ENCODE results near the gene GALNTL6. TPM values are rescaled to one million over a fixed set of nuclear protein-coding genes. Genes with fewer than 3 reads are reported as not detected.

The GALNTL6 gene
- total RNA-seq, 1 donor from 2014 or later = 0.61 TPM

DNA sequence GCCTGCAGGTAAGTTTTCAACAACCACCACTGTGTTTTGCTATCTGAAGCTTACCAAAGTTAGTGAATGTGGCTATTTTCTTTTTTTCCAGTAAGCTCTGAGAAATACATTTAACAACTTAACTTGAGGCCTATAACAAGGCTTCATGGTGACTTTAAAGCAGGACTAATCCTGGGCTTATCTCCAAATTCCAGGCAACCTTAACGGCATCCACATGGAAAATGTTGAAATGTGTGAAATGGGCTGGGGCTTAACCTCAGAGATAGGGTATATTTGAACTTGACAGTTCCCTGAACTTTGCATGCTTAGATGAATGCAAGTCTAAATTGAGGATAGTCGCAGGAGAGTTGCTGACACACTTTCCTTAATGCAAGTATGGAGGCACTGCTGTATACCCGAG lies 539.2 kb downstream of the GALNTL6 start:
- Histone ChIP-seq H3K79me2 (ENCODE audit: insufficient read depth, low read length) (no peaks in the 10 kb centered on the region), H3K4me2 (ENCODE audit: low read length) (no peak overlapping the region), H3K36me3 (ENCODE audit: insufficient read depth, low read length) (no peaks in the 10 kb centered on the region), H3K27ac (ENCODE audit: low read depth, low read length) (no peak overlapping the region), H3K9ac (ENCODE audit: low read length) (no peak overlapping the region), H2AFZ (ENCODE audit: low read depth, low read length) (no peak overlapping the region), H3K4me3 (ENCODE audit: insufficient read depth, low read depth, low read length) (no peak overlapping the region), H3K4me1 (ENCODE audit: insufficient read depth, low read length) (no peaks in the 10 kb centered on the region), H3K9me3 (ENCODE audit: insufficient read depth, low read depth, low read length) (no peaks in the 10 kb centered on the region), H4K20me1 (ENCODE audit: insufficient read depth, low read length) (no peaks in the 10 kb centered on the region), H3K27me3 (ENCODE audit: insufficient read depth, low read length) (no peaks in the 10 kb centered on the region)
- H3K4me1 Mint-ChIP-seq (ENCODE audit: low read depth, unreplicated experiment) = no peaks in the 10 kb centered on the region
- DNase-seq (ENCODE audit: low read depth) (no peak), FAIRE-seq (no peak)
- H3K4me3 Mint-ChIP-seq (ENCODE audit: unreplicated experiment) = no peak overlapping the region
- H3K9me3 Mint-ChIP-seq (ENCODE audit: unreplicated experiment) = no peaks in the 10 kb centered on the region
- no peaks in the 10 kb centered on the region for H3K27me3 Mint-ChIP-seq (ENCODE audit: low read depth, unreplicated experiment)
- no peak overlapping the region for H3K27ac Mint-ChIP-seq (ENCODE audit: unreplicated experiment)
- H3K36me3 Mint-ChIP-seq (ENCODE audit: low read depth, unreplicated experiment) = no peaks in the 10 kb centered on the region
- TF ChIP-seq CTCF (IDR thresholded peaks at IDR 0.05; ENCODE audit: insufficient read depth, low read depth, low read length) = no peak
- TF ChIP-seq EZH2 (IDR thresholded peaks at IDR 0.05; ENCODE audit: insufficient read depth, low read length) = no peak

DNA sequence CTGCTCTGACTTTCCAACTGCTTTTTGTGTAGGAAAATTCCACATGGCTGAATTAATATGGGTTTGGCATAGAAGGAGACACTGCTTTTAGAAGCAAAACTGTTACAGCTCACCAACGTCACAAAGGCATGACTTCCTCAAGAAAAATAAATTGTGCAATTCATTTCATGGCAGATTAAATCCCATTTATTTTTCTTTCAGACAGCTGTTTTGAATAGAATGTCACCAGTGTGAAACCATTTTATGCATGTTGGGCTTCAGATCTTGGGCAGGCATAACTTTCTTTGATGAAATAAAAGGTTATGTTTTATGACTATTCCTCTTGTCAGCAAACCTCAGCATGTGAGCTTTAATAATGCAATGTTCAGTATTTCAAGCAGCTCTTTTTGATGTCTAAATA lies 542.8 kb downstream of the GALNTL6 start:
- Histone ChIP-seq H3K9ac (ENCODE audit: low read length) (no peak overlapping the region), H3K36me3 (ENCODE audit: insufficient read depth, low read length) (no peaks in the 10 kb centered on the region), H3K27ac (ENCODE audit: low read depth, low read length) (no peak overlapping the region), H3K79me2 (ENCODE audit: insufficient read depth, low read length) (no peaks in the 10 kb centered on the region), H4K20me1 (ENCODE audit: insufficient read depth, low read length) (no peaks in the 10 kb centered on the region), H3K4me2 (ENCODE audit: low read length) (no peak overlapping the region), H3K9me3 (ENCODE audit: insufficient read depth, low read depth, low read length) (no peaks in the 10 kb centered on the region), H2AFZ (ENCODE audit: low read depth, low read length) (no peak overlapping the region), H3K4me1 (ENCODE audit: insufficient read depth, low read length) (no peaks in the 10 kb centered on the region), H3K4me3 (ENCODE audit: insufficient read depth, low read depth, low read length) (no peak overlapping the region), H3K27me3 (ENCODE audit: insufficient read depth, low read length) (no peaks in the 10 kb centered on the region)
- Mint-ChIP-seq H3K27ac (ENCODE audit: unreplicated experiment) (no peak overlapping the region), H3K9me3 (ENCODE audit: unreplicated experiment) (no peaks in the 10 kb centered on the region), H3K4me3 (ENCODE audit: unreplicated experiment) (no peak overlapping the region), H3K4me1 (ENCODE audit: low read depth, unreplicated experiment) (no peaks in the 10 kb centered on the region), H3K27me3 (ENCODE audit: low read depth, unreplicated experiment) (no peaks in the 10 kb centered on the region), H3K36me3 (ENCODE audit: low read depth, unreplicated experiment) (no peaks in the 10 kb centered on the region)
- FAIRE-seq (no peak), DNase-seq (ENCODE audit: low read depth) (no peak)
- TF ChIP-seq CTCF (IDR thresholded peaks at IDR 0.05; ENCODE audit: insufficient read depth, low read depth, low read length) (no peak), EZH2 (IDR thresholded peaks at IDR 0.05; ENCODE audit: insufficient read depth, low read length) (no peak)

GRCh38 chr4:172357006-172357540 lies 543.9 kb downstream of the GALNTL6 start:
- Histone ChIP-seq H4K20me1 (ENCODE audit: insufficient read depth, low read length) (no peaks in the 10 kb centered on the region), H2AFZ (ENCODE audit: low read depth, low read length) (no peak overlapping the region), H3K9me3 (ENCODE audit: insufficient read depth, low read depth, low read length) (no peaks in the 10 kb centered on the region), H3K27me3 (ENCODE audit: insufficient read depth, low read length) (no peaks in the 10 kb centered on the region), H3K79me2 (ENCODE audit: insufficient read depth, low read length) (no peaks in the 10 kb centered on the region), H3K9ac (ENCODE audit: low read length) (no peak overlapping the region), H3K4me1 (ENCODE audit: insufficient read depth, low read length) (no peaks in the 10 kb centered on the region), H3K4me2 (ENCODE audit: low read length) (no peak overlapping the region), H3K27ac (ENCODE audit: low read depth, low read length) (no peak overlapping the region), H3K36me3 (ENCODE audit: insufficient read depth, low read length) (no peaks in the 10 kb centered on the region), H3K4me3 (ENCODE audit: insufficient read depth, low read depth, low read length) (no peak overlapping the region)
- Mint-ChIP-seq H3K36me3 (ENCODE audit: low read depth, unreplicated experiment) (no peaks in the 10 kb centered on the region), H3K4me3 (ENCODE audit: unreplicated experiment) (no peak overlapping the region), H3K27me3 (ENCODE audit: low read depth, unreplicated experiment) (no peaks in the 10 kb centered on the region), H3K9me3 (ENCODE audit: unreplicated experiment) (no peaks in the 10 kb centered on the region), H3K4me1 (ENCODE audit: low read depth, unreplicated experiment) (no peaks in the 10 kb centered on the region), H3K27ac (ENCODE audit: unreplicated experiment) (no peak overlapping the region)
- FAIRE-seq (no peak), DNase-seq (ENCODE audit: low read depth) (no peak)
- TF ChIP-seq CTCF (IDR thresholded peaks at IDR 0.05; ENCODE audit: insufficient read depth, low read depth, low read length) = no peak
- no peak for TF ChIP-seq EZH2 (IDR thresholded peaks at IDR 0.05; ENCODE audit: insufficient read depth, low read length)
